ENCODE results near the gene PRKAG2. TPM values are rescaled to one million over a fixed set of nuclear protein-coding genes. Genes with fewer than 3 reads are reported as not detected.

PRKAG2 gene
- total and polyA plus RNA-seq, 2 of the 8 experiments (the other 6 are each of a cell fraction or from before 2014, with no cell fraction given), result 7.5 to 18.1 TPM

DNA sequence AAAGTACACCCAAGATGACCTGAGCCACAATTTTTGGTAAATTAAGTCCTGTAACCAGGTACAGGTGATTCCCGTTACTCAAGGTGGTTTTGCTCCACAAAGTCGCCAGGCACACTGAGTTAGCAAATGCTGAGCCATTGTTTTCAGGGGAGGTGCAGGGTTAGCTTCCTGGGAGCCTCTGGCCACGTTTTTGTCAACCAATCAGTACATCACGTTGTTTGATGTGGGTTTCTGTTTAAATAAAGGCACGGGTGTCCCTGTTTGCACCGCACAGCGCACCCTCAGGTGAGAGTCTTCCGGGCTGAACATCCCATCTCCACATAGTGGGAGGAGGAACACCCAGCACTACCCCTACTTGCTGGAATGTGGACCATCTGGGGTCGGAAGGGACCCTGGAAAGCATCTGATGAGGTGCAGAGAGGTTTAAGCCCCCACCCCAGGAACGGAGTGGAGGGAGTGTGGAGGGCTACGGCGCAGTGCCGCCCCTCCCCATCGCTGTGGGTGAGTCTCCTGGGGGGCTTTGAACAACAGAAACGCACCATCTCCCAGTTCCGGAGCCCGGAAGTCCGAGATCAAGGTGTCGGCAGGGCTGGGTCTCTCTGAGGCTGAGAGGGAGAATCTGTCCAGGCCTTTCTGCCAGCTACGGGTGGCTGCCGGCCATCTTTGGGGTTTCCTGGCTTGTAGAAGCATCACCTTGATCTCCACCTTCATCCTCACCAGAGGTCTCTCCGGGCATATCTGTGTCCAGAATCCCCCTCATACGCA lies 42.5 kb downstream of the PRKAG2 start:
- Histone ChIP-seq H2AK5ac (ENCODE audit: low read depth, low read length) (no peak overlapping the region), H4K91ac (replicated peaks; ENCODE audit: insufficient read length, low read length) (no peak overlapping the region), H3K18ac (ENCODE audit: extremely low read depth, low read length) (no peak overlapping the region; the same call in 1 of the 2 replicates), H3K4me1 (replicated peaks in 1 of 4; ENCODE audit: control insufficient read depth in 3 of 4, insufficient read depth in 4 of 4, low read length in 3 of 4) (peaks cover 0 to 21% (median 4%) of the 10 kb centered on the region in 4 experiments; a peak in 4 of 7 replicates), H3K4ac (replicated peaks; ENCODE audit: insufficient read length, low read depth, low read length) (no peak overlapping the region), H3K79me2 (ENCODE audit: control insufficient read depth in 1 of 2, insufficient read depth in 2 of 2, low read length in 2 of 2) (no peaks in the 10 kb centered on the region), H4K20me1 (replicated peaks in 1 of 2; ENCODE audit: control insufficient read depth in 1 of 2, insufficient read depth in 2 of 2, low read length in 2 of 2) (no peaks in the 10 kb centered on the region), H4K8ac (ENCODE audit: extremely low read depth, insufficient read depth, low read length) (peak overlapping the region; percentile 85; the same call in 1 of the 2 replicates), H3K14ac (ENCODE audit: insufficient read length) (no peak overlapping the region), H3K56ac (replicated peaks; ENCODE audit: insufficient read length, low read depth, low read length) (no peak overlapping the region), H3K27ac (ENCODE audit: low read depth, low read length) (no peak overlapping the region), H2BK5ac (ENCODE audit: low read depth, low read length) (no peak overlapping the region), H3K23me2 (ENCODE audit: low read depth, low read length) (no peaks in the 10 kb centered on the region), H3K79me1 (ENCODE audit: low read depth, low read length) (no peaks in the 10 kb centered on the region), H2BK120ac (replicated peaks; ENCODE audit: low read depth, low read length) (no peak overlapping the region), H3K36me3 (ENCODE audit: control insufficient read depth in 2 of 4, insufficient read depth in 4 of 4, low read length in 3 of 4) (no peaks in the 10 kb centered on the region), H2BK15ac (ENCODE audit: low read length) (no peak overlapping the region), H2BK12ac (ENCODE audit: low read depth, low read length) (no peak overlapping the region), H2AFZ (ENCODE audit: low read length) (no peak overlapping the region), H3K9me3 (ENCODE audit: insufficient read depth in 2 of 2, low read depth in 1 of 2, low read length in 1 of 2) (no peaks in the 10 kb centered on the region), H3K4me3 (ENCODE audit: extremely low read depth in 1 of 4, insufficient read depth in 2 of 4, low read depth in 3 of 4, low read length in 4 of 4) (no peak overlapping the region), H4K5ac (ENCODE audit: insufficient read length, low read depth, low read length) (no peak overlapping the region), H3K23ac (ENCODE audit: insufficient read length) (no peak overlapping the region), H3K27me3 (replicated peaks in 1 of 4; ENCODE audit: control insufficient read depth in 3 of 4, extremely low read depth in 1 of 4, insufficient read depth in 3 of 4, low read length in 3 of 4) (no peaks in the 10 kb centered on the region), H3K4me2 (ENCODE audit: insufficient read depth in 1 of 2, low read depth in 2 of 2, low read length in 2 of 2) (no peak overlapping the region), H2BK20ac (ENCODE audit: low read length) (no peak overlapping the region), H3K9ac (replicated peaks in 1 of 4; ENCODE audit: extremely low read depth in 1 of 4, low read depth in 3 of 4, low read length in 3 of 4) (no peak overlapping the region)
- WGBS, 2 experiments (ENCODE audit: extremely low coverage in 1 of 2, insufficient coverage in 1 of 2, insufficient read length in 1 of 2, insufficient replicate concordance in 2 of 2, low coverage in 1 of 2, low lambda C conversion rate in 2 of 2, missing lambda C conversion rate in 1 of 2), result 86% methylated on average over 21 of the region's 23 CpGs; no CpG with 5 or more reads in 1 of the 2 experiments
- POLR2A ChIA-PET (ENCODE audit: partially characterized antibody), result no interaction called here
- CTCF ChIA-PET (ENCODE audit: partially characterized antibody), result no interaction called here
- DNase-seq (ENCODE audit: low read depth in 1 of 2, low spot score in 2 of 2), result no peak
- FAIRE-seq, result no peak
- no peak for TF ChIP-seq GTF2F1 (IDR thresholded peaks at IDR 0.05; ENCODE audit: borderline replicate concordance, low read depth, low read length)
- TF ChIP-seq CREB1 (IDR thresholded peaks at IDR 0.05), result no peak
- no peak for TF ChIP-seq EZH2 (IDR thresholded peaks at IDR 0.05; ENCODE audit: low read depth, low read length, severe bottlenecking)
- no peak for TF ChIP-seq USF2 (IDR thresholded peaks at IDR 0.05; ENCODE audit: low read length)

All from H1 (cell line).